ENCODE data around the gene MGP. TPM values are rescaled to one million over a fixed set of nuclear protein-coding genes. Genes with fewer than 3 reads are reported as not detected.
A peak's percentile ranks its signal among the peaks of the same experiment; 100 is the strongest.

MGP gene
- total RNA-seq, 1 donor from 2014 or later: not detected

- Mint-ChIP-seq H3K4me1 (ENCODE audit: low read depth, unreplicated experiment) (no peaks in the 10 kb centered on the region), H3K9me3 (ENCODE audit: unreplicated experiment) (no peaks in the 10 kb centered on the region), H3K27ac (ENCODE audit: unreplicated experiment) (no peak overlapping the region), H3K4me3 (ENCODE audit: unreplicated experiment) (no peak overlapping the region), H3K27me3 (ENCODE audit: unreplicated experiment) (peaks cover 2% of the 10 kb centered on the region), H3K36me3 (ENCODE audit: unreplicated experiment) (no peaks in the 10 kb centered on the region)
- TF ChIP-seq CTCF (IDR thresholded peaks at IDR 0.05; ENCODE audit: partially characterized antibody, unreplicated experiment): no peak
- no peak for DNase-seq
These were observed 35.6 kb upstream of the MGP start for GRCh38 chr12:14921218-14921617.

- H3K4me3 Mint-ChIP-seq (ENCODE audit: unreplicated experiment): no peak overlapping the region
These were observed 34.9 kb upstream of the MGP start for GRCh38 chr12:14920475-14921126.

GRCh38 chr12:14919455-14919854 is 33.8 kb upstream of the MGP start:
- Mint-ChIP-seq H3K4me3 (ENCODE audit: unreplicated experiment) (no peak overlapping the region), H3K9me3 (ENCODE audit: unreplicated experiment) (no peaks in the 10 kb centered on the region), H3K36me3 (ENCODE audit: unreplicated experiment) (no peaks in the 10 kb centered on the region), H3K4me1 (ENCODE audit: low read depth, unreplicated experiment) (no peaks in the 10 kb centered on the region), H3K27ac (ENCODE audit: unreplicated experiment) (no peak overlapping the region), H3K27me3 (ENCODE audit: unreplicated experiment) (peaks cover 2% of the 10 kb centered on the region)
- TF ChIP-seq CTCF (IDR thresholded peaks at IDR 0.05; ENCODE audit: partially characterized antibody, unreplicated experiment): no peak
- no peak for DNase-seq

More at GRCh38 chr12:14920475-14921126, 34.9 kb upstream of the MGP start:
- Mint-ChIP-seq H3K36me3 (ENCODE audit: unreplicated experiment) (no peaks in the 10 kb centered on the region), H3K9me3 (ENCODE audit: unreplicated experiment) (no peaks in the 10 kb centered on the region), H3K27ac (ENCODE audit: unreplicated experiment) (no peak overlapping the region), H3K27me3 (ENCODE audit: unreplicated experiment) (peaks cover 2% of the 10 kb centered on the region), H3K4me1 (ENCODE audit: low read depth, unreplicated experiment) (no peaks in the 10 kb centered on the region)
- no peak for TF ChIP-seq CTCF (IDR thresholded peaks at IDR 0.05; ENCODE audit: partially characterized antibody, unreplicated experiment)
- DNase-seq: no peak

GRCh38 chr12:14915736-14916135 is 30.1 kb upstream of the MGP start:
- peaks cover 9% of the 10 kb centered on the region for H3K4me1 Mint-ChIP-seq (ENCODE audit: low read depth, unreplicated experiment)
- no peak overlapping the region for H3K4me3 Mint-ChIP-seq (ENCODE audit: unreplicated experiment)
- DNase-seq: no peak
- H3K27me3 Mint-ChIP-seq (ENCODE audit: unreplicated experiment): peaks cover 2% of the 10 kb centered on the region
- H3K9me3 Mint-ChIP-seq (ENCODE audit: unreplicated experiment): peaks cover 4% of the 10 kb centered on the region
- no peaks in the 10 kb centered on the region for H3K36me3 Mint-ChIP-seq (ENCODE audit: unreplicated experiment)
- no peak overlapping the region for H3K27ac Mint-ChIP-seq (ENCODE audit: unreplicated experiment)
- TF ChIP-seq CTCF (IDR thresholded peaks at IDR 0.05; ENCODE audit: partially characterized antibody, unreplicated experiment): no peak

- Mint-ChIP-seq H3K36me3 (ENCODE audit: unreplicated experiment) (no peaks in the 10 kb centered on the region), H3K4me3 (ENCODE audit: unreplicated experiment) (no peak overlapping the region), H3K4me1 (ENCODE audit: low read depth, unreplicated experiment) (peaks cover 9% of the 10 kb centered on the region), H3K27me3 (ENCODE audit: unreplicated experiment) (peaks cover 2% of the 10 kb centered on the region), H3K9me3 (ENCODE audit: unreplicated experiment) (peaks cover 4% of the 10 kb centered on the region), H3K27ac (ENCODE audit: unreplicated experiment) (peak overlapping the region; percentile 71)
- peak; percentile 64 for DNase-seq
- no peak for TF ChIP-seq CTCF (IDR thresholded peaks at IDR 0.05; ENCODE audit: partially characterized antibody, unreplicated experiment)
These were observed 27.7 kb upstream of the MGP start for GRCh38 chr12:14913381-14913781.
